NCI-H748 (cell line): Measurements from ENCODE around the gene ATP8A2.
"Not testable (repeated sequence)": the region's sequence is repeated elsewhere in the genome, so short reads cannot be mapped to it uniquely, and the experiment has no call there.

ENCODE experiments used
- DNase-seq: peaks from one replicate; lab custom pipeline; 2025; ENCODE audit not compliant: unreplicated experiment; lab: John Stamatoyannopoulos, UW

The ATP8A2 gene

GRCh38 chr13:25371875-25372283 lies at the start of gene ATP8A2:
ATP8A2 (plus strand) TSS chr13:25371974; CDS start chr13:25372213, 239 bp downstream.
- DNase-seq = peak; percentile 87

GRCh38 chr13:25324100-25324499 lies 47.7 kb upstream of the ATP8A2 start:
- no peak for DNase-seq

- DNase-seq = no peak
Measured at GRCh38 chr13:25329706-25330105, 42.1 kb upstream of the ATP8A2 start.

GRCh38 chr13:25330541-25330940 lies 41.2 kb upstream of the ATP8A2 start:
- DNase-seq = no peak

DNA sequence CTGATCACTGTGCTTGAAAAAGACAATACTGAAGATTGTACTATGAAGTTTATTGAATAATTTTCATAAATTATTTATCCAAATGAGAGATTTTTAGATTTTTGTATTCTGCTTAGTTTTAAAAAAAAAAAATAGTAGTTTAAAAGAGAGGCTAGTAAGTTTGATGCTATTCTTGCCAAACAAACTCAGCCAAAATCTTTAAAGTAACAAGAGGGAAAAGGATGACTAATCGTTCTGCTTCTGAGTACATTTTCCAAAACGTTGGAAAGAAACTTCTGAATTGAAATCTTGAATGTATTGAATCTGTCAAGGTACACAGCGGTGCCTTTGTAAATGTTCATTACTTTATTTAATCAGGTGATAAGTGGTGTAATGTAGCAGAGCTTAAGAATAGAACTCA lies 35.9 kb upstream of the ATP8A2 start:
- no peak for DNase-seq

GRCh38 chr13:25345576-25345975 lies 26.2 kb upstream of the ATP8A2 start:
- no peak for DNase-seq

DNA sequence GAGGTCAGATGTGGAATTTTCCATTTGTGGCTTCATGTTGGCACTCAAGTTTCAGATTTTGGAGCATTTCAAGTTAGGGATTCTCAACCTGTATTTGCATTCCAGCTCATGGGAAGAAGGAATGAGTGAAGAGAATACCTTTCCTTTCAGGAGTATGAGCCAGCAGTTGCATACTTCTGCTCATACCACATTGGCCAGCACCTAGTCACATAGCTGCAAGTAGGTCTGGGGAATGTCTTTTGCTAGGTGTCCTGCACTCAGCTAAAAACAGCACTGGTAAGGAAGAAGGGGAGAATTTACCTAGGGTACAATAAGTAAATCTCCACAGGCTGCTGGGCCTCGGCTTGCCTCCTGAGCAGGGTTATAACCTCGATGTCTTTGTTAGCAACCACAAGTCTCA lies 24.6 kb upstream of the ATP8A2 start:
- no peak for DNase-seq

DNA sequence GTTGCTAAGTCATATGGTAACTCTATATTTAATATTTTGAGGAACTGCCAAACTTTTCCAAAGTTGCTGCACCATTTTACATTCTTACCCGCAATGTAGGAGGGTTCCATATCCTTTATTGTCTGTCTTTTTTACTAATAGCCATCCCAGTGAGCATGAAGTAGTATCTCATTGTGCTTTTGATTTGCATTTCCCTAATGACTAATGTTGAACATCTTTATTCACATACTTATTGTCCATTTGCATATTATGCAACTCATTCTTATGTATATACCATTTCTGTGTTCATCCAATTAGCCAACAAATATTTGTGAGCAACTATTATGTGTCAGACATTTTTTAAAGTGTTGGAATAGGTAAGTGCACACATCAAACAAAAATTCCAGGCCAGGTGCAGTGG lies 20.4 kb upstream of the ATP8A2 start:
- DNase-seq = no peak

GRCh38 chr13:25352230-25352629 lies 19.5 kb upstream of the ATP8A2 start:
- DNase-seq = no peak

- DNase-seq = no peak
Measured at GRCh38 chr13:25352806-25353205, 19.0 kb upstream of the ATP8A2 start.

DNA sequence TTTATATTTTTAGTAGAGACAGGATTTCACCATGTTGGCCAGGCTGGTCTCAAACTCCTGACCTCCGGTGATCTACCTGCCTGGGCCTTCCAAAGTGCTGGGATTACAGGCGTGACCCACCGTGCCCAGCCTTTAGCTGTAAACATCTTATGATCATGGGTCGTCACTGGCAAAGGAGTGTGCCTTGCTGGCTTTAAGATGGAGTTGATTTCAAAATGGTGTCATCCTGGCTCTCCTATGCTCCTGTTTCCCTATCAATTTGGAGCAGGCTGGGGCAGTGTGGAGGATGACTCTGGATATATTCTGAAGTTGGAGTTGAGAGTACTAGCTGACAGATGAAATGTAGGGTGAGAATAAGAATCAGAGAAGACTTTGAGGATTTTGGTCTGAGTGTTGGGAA lies 18.4 kb upstream of the ATP8A2 start:
- DNase-seq = no peak

- DNase-seq = no peak
Measured at GRCh38 chr13:25354377-25354776, 17.4 kb upstream of the ATP8A2 start.

GRCh38 chr13:25360443-25360842 lies 11.3 kb upstream of the ATP8A2 start:
- DNase-seq = not testable (repeated sequence)

DNA sequence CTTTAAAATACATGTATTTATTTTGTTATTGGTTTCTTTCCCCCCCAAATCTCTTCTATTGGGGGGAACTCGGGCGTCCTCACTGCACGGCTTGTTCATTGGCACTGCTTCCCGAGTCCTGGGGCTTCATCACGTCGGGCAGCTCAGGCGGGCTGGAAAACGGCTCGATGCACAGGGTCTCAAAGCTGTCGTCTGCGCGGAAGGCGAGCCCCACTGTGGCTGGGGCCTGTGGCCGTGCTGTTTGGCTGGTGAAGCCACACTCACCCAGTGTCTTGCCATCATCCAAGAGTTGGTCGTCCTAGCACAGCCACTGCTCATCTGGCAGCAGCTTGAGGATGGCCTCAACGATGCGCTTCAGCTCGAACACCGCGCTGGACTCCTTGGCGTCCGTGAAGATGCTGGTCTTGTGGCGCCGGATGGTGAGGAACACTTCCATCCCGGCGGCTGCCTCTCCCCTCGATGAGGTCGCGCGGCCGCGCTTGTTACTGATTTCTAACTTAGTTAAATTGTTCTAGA lies 6.0 kb upstream of the ATP8A2 start:
- DNase-seq = no peak

- peak; percentile 73 for DNase-seq
Measured at GRCh38 chr13:25371158-25371874, 458 bp upstream of the ATP8A2 start.

DNA sequence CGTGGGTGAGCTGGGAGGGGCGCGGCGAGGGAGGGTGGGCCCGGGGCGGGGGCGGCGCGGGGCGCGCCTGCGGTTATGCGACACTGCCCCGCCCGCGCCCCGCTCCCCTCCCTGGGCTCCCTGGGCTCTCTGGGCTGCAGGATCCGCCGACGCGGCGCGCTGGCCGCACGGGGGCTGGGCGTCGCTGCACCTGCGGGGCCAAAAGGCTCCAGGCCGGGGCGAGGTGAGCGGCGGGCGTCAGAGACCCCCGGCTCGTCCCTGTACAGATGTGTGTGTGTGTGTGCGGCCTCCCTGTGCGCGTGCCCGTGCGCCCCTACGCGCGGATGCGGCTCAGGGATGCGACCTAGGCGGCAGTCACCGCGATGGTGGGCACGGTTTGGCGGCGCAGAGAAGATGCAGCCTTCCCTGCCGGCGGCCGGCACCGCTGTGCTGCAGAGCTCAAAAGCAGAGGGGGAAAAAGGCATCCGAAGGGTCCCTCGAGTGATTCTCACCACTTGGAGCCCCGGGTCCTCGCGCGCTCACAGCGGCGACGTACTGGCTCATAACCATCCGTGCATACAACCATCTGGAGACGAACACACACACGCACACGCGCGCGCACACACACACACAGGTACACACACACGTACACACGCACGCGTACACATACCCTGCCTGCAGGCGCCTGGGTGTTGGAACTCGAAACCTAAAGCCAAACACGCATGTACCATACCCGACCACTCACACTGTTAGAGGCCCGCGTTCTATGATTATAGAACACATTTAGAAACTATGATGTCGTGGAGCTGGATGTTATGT lies 709 bp downstream of the ATP8A2 start:
- peak; percentile 94 for DNase-seq

- peak; percentile 72 for DNase-seq
Measured at GRCh38 chr13:25375727-25376358, 4.1 kb downstream of the ATP8A2 start.

DNA sequence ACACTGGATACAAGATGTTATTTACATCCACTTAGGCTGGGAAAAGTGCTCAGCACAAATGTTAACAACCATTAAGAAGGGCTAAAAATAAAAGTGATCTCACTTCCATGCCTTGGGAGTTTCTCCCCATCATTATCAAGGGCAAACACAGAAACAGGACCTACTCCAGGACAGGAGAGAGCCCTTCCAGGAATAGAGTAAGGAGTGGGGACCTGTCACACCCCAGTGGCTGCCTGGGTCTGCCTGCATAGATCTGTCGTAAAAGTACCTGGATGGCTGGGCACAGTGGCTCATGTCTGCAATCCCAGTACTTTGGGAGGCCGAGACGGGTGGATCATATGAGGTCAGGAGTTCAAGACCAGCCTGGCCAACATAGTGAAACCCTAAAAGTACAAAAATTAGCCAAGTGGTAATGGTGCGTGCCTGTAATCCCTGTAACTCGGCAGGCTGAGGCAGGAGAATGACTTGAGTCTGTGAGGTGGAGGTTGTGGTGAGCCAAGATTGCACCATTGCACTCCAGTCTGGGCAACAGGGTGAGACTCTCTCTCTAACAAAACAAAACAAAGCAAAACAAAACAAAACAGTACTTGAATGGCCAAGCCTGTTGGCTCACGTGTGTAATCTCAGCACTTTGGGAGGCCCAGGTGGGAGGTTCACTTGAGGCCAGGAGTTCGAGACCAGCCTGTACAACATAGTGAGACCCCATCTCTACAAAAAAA lies 5.6 kb downstream of the ATP8A2 start:
- no peak for DNase-seq

- DNase-seq = no peak
Measured at GRCh38 chr13:25378528-25378927, 6.8 kb downstream of the ATP8A2 start.

GRCh38 chr13:25379011-25379410 lies 7.2 kb downstream of the ATP8A2 start:
- DNase-seq = no peak

DNA sequence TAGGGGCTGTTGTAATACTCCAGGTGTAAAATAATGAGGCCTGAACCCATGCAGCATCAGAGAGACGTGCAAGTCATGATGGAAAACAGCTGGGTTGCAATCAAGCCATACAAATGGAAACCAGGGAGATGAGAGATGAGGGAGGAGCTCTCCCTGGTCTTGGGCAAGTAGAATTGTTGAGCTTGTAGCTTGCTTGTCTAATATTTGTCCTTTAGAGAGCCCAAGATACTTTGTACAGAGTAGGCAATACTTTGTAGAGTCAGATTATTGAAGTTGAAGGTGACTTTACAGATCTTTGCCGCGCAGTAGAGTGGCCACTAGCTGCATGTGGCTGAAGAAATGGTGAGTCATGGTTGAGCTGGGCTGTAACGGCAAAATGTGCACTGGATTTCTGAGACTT lies 8.3 kb downstream of the ATP8A2 start:
- DNase-seq = no peak
